Liver (tissue), 9 donors: Measurements from ENCODE around the gene PUS1. TPM values are rescaled to one million over a fixed set of nuclear protein-coding genes. Genes with fewer than 3 reads are reported as not detected.
A peak's percentile ranks its signal among the peaks of the same experiment; 100 is the strongest.

ENCODE experiments used
- DNase-seq: peaks from one replicate; pipeline ENCODE4 v3.0.0-alpha.2; 2017; ENCODE audit warnings: low spot score
- H3K27ac ChIP-seq, 2 donors: one replicate each; pipeline ENCODE4 v1.7.0; 2013; ENCODE audit warnings: inconsistent platforms in 2 of 2, low read length in 2 of 2, control low read depth in 1 of 2, low read depth in 1 of 2, mild to moderate bottlenecking in 1 of 2
- H3K27me3 ChIP-seq, 4 donors: one replicate each; pipeline versions ENCODE4 v1.6.1 to v1.7.0; 2013; ENCODE audit warnings: low read length in 3 of 4, inconsistent platforms in 1 of 4, mild to moderate bottlenecking in 1 of 4, moderate library complexity in 1 of 4; ENCODE audit not compliant: control insufficient read depth in 4 of 4, insufficient read depth in 4 of 4
- H3K36me3 ChIP-seq, 4 donors: one replicate each; pipeline versions ENCODE4 v1.6.1 to v1.7.0; 2013; ENCODE audit warnings: low read length in 3 of 4, mild to moderate bottlenecking in 3 of 4, low read depth in 1 of 4, moderate library complexity in 1 of 4; ENCODE audit not compliant: control insufficient read depth in 4 of 4, insufficient read depth in 3 of 4
- H3K4me1 ChIP-seq, 4 donors: one replicate each; pipeline versions ENCODE4 v1.6.1 to v1.7.0; 2013; ENCODE audit warnings: low read length in 3 of 4, mild to moderate bottlenecking in 3 of 4, moderate library complexity in 1 of 4; ENCODE audit not compliant: control insufficient read depth in 4 of 4, insufficient read depth in 4 of 4
- H3K4me3 ChIP-seq, 3 donors: one replicate each; pipeline versions ENCODE4 v1.6.1 to v1.7.0; 2013; ENCODE audit warnings: low read length in 3 of 3, control low read depth in 1 of 3, low read depth in 1 of 3, mild to moderate bottlenecking in 1 of 3
- H3K9ac ChIP-seq, 2 donors: one replicate each; pipeline ENCODE4 v1.7.0; 2013; ENCODE audit warnings: low read length in 2 of 2, mild to moderate bottlenecking in 2 of 2, moderate library complexity in 2 of 2, control low read depth in 1 of 2, low read depth in 1 of 2
- H3K9me3 ChIP-seq, 4 donors: one replicate each; pipeline versions ENCODE4 v1.6.1 to v1.7.0; 2013; ENCODE audit warnings: low read length in 3 of 4; ENCODE audit not compliant: control insufficient read depth in 4 of 4
- ATF3 ChIP-seq: IDR thresholded peaks from 2 replicates; pipeline ENCODE4 v1.6.1; 2016; ENCODE audit warnings: antibody characterized with exemption
- EGR1 ChIP-seq, 2 donors: IDR thresholded peaks; 2 replicates each; pipeline ENCODE4 v1.6.1; 2016 to 2018; ENCODE audit warnings: antibody characterized with exemption in 2 of 2, low read depth in 2 of 2
- FOXA1 ChIP-seq: IDR thresholded peaks from 2 replicates; pipeline ENCODE4 v1.6.1; 2016; ENCODE audit warnings: antibody characterized with exemption
- GABPA ChIP-seq, 2 donors: IDR thresholded peaks in 1 of 2; conservative IDR thresholded peaks in 1 of 2; 2 replicates each; pipeline ENCODE4 v1.6.1; 2016; ENCODE audit warnings: antibody characterized with exemption in 2 of 2, mild to moderate bottlenecking in 1 of 2, moderate library complexity in 1 of 2
- HNF4G ChIP-seq: IDR thresholded peaks from 2 replicates; pipeline ENCODE4 v1.6.1; 2016; ENCODE audit warnings: antibody characterized with exemption
- MAX ChIP-seq: IDR thresholded peaks from 2 replicates; pipeline ENCODE4 v1.6.1; 2016; ENCODE audit warnings: antibody characterized with exemption
- NR2F2 ChIP-seq: IDR thresholded peaks from 2 replicates; pipeline ENCODE4 v1.6.1; 2016; ENCODE audit warnings: antibody characterized with exemption
- RAD21 ChIP-seq, 2 donors: IDR thresholded peaks; 2 replicates each; pipeline ENCODE4 v1.6.1; 2016; ENCODE audit warnings: antibody characterized with exemption in 2 of 2, mild to moderate bottlenecking in 2 of 2
- REST ChIP-seq: IDR thresholded peaks from 2 replicates; pipeline ENCODE4 v1.6.1; 2016; ENCODE audit warnings: antibody characterized with exemption, mild to moderate bottlenecking
- SP1 ChIP-seq: IDR thresholded peaks from 2 replicates; pipeline ENCODE4 v1.6.1; 2018; ENCODE audit warnings: antibody characterized with exemption, mild to moderate bottlenecking
- YY1 ChIP-seq: IDR thresholded peaks from 2 replicates; pipeline ENCODE4 v1.6.1; 2016; ENCODE audit warnings: antibody characterized with exemption, mild to moderate bottlenecking
- WGBS: extraction: QIAGEN DNeasy Blood & Tissue Kit; methylation state at CpG from one replicate; pipeline ENCODE4 v1.1.7; 2013; 5-methylcytosine and 5-hydroxymethylcytosine counted together
- polyA plus RNA-seq, 2 donors: library from polyadenylated mRNA; stranded (reverse) in 1 of 2; unstranded in 1 of 2; fragments of 200-250 nt in 1 of 2; fragments of >200 nt in 1 of 2; fragmentation: Nextera tagmentation in 1 of 2; extraction: Ambion mirVana in 1 of 2; gene quantifications; one replicate each; pipeline versions ENCODE4 v1.2.1 to v1.2.3, GENCODE V29; 2013 to 2015
- total RNA-seq, 2 donors: library from RNA; depleted of rRNA; stranded (reverse); fragments of >200 nt; gene quantifications; one replicate each; pipeline ENCODE4 v1.2.3, GENCODE V29; 2014
- TF ChIP-seq, protein P1 (sequence below): fragments of 150-350 bp; IDR thresholded peaks from 2 replicates; pipeline ENCODE4 v1.5.1; 2017; ENCODE audit warnings: improper control_type of control experiment, low read depth, low read length; ENCODE audit not compliant: missing input control
- TF ChIP-seq, protein P2 (sequence below): IDR thresholded peaks from 2 replicates; pipeline ENCODE4 v1.6.1; 2016; ENCODE audit warnings: antibody characterized with exemption
- donor health status: healthy.
- donor health status: healthy.
- donor health status: healthy.
- donor health status: healthy.
- donor health status: healthy.

The PUS1 gene
- total and polyA plus RNA-seq, 4 donors: 6.1 to 24.4 (median 10.7) TPM

DNA sequence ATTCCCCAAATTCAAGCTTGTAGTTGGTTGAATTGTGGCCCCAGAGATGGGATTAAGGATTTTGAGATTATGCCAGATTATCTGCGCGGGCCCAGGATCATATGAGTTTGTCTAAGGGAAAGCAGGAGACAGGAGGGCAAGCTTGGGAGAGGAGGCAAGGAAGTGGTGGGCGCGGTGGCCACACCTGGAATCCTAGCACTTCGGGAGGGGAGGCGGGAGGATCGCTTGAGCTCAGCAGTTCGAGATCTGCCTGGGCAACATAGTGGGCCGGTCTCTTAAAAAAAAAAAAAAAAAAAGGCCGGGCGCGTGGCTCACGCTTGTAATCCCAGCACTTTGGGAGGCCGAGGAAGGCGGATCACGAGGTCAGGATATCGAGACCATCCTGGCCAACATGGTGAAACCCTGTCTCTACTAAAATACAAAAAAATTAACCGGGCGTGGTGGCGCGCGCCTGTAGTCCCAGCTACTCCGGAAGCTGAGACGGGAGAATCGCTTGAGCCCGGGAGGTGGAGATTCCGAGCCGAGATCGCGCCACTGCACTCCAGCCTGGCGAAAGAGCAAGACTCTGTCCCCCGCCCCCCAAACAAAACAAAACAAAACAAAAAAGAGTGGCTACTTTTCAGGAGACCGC lies 881 bp upstream of the PUS1 start:
- Histone ChIP-seq H3K27ac (peak overlapping the region; percentile 70 to 81), H3K4me1 (peaks cover 0 to 15% (median 11%) of the 10 kb centered on the region in 4 donors), H3K9me3 (no peaks in the 10 kb centered on the region), H3K36me3 (peaks cover 0 to 14% (median 13%) of the 10 kb centered on the region in 4 donors), H3K27me3 (no peaks in the 10 kb centered on the region), H3K4me3 (peak overlapping the region; percentile 49 to 84 (median 71)), H3K9ac (no peak overlapping the region)
- 47% methylated on average over 33 of the region's 33 CpGs for WGBS
- DNase-seq: no peak
- no peak for TF ChIP-seq GABPA (IDR thresholded peaks at IDR 0.05 in 1 of 2, conservative IDR thresholded peaks at IDR 0.05 in 1 of 2)
- TF ChIP-seq, protein P1, sequence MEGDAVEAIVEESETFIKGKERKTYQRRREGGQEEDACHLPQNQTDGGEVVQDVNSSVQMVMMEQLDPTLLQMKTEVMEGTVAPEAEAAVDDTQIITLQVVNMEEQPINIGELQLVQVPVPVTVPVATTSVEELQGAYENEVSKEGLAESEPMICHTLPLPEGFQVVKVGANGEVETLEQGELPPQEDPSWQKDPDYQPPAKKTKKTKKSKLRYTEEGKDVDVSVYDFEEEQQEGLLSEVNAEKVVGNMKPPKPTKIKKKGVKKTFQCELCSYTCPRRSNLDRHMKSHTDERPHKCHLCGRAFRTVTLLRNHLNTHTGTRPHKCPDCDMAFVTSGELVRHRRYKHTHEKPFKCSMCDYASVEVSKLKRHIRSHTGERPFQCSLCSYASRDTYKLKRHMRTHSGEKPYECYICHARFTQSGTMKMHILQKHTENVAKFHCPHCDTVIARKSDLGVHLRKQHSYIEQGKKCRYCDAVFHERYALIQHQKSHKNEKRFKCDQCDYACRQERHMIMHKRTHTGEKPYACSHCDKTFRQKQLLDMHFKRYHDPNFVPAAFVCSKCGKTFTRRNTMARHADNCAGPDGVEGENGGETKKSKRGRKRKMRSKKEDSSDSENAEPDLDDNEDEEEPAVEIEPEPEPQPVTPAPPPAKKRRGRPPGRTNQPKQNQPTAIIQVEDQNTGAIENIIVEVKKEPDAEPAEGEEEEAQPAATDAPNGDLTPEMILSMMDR: no peak
- TF ChIP-seq MAX: no peak
- no peak for TF ChIP-seq EGR1 (IDR thresholded peaks at IDR 0.05; ENCODE audit: low read depth in 2 of 2)
- TF ChIP-seq FOXA1: no peak
- no peak for TF ChIP-seq REST
- TF ChIP-seq SP1: no peak
- no peak for TF ChIP-seq NR2F2
- TF ChIP-seq YY1: no peak
- TF ChIP-seq RAD21 (IDR thresholded peaks at IDR 0.05): no peak
- no peak for TF ChIP-seq HNF4G
- TF ChIP-seq, protein P2, sequence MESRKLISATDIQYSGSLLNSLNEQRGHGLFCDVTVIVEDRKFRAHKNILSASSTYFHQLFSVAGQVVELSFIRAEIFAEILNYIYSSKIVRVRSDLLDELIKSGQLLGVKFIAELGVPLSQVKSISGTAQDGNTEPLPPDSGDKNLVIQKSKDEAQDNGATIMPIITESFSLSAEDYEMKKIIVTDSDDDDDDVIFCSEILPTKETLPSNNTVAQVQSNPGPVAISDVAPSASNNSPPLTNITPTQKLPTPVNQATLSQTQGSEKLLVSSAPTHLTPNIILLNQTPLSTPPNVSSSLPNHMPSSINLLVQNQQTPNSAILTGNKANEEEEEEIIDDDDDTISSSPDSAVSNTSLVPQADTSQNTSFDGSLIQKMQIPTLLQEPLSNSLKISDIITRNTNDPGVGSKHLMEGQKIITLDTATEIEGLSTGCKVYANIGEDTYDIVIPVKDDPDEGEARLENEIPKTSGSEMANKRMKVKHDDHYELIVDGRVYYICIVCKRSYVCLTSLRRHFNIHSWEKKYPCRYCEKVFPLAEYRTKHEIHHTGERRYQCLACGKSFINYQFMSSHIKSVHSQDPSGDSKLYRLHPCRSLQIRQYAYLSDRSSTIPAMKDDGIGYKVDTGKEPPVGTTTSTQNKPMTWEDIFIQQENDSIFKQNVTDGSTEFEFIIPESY: no peak
- no peak for TF ChIP-seq ATF3
